ENCODE measurements around the gene KIAA0513. TPM values are rescaled to one million over a fixed set of nuclear protein-coding genes. Genes with fewer than 3 reads are reported as not detected.

KIAA0513 gene
- total RNA-seq, 1 experiment from 2014 or later: 7.8 TPM

DNA sequence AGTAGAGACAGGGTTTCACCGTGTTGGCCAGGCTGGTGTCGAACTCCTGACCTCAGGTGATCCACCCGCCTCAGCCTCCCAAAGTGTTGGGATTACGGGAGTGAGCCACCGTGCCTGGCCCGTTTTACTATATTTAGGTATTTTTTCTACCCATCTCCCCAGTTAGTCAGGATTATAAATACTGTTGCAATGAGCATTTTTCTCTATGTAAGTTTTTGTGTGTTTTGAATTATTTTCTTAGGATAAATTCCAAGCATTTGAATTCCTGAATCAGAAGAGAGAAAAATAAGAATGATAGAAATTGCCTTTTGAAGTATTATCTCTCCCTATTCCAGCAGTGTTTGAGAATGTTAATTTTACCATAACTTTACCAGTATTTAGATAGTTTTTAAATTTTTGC is 36.6 kb downstream of the KIAA0513 start:
- ATAC-seq: no peak
- DNase-seq (ENCODE audit: low spot score): no peak
- TF ChIP-seq TCF7 (CRISPR knock-in tag; IDR thresholded peaks at IDR 0.05; ENCODE audit: low read depth) (no peak), SMAD4 (CRISPR knock-in tag; IDR thresholded peaks at IDR 0.05) (no peak), NR1H2 (CRISPR knock-in tag; IDR thresholded peaks at IDR 0.05) (no peak), ZNF138 (CRISPR knock-in tag; conservative IDR thresholded peaks at IDR 0.05) (no peak)
- TF ChIP-seq, protein P1, sequence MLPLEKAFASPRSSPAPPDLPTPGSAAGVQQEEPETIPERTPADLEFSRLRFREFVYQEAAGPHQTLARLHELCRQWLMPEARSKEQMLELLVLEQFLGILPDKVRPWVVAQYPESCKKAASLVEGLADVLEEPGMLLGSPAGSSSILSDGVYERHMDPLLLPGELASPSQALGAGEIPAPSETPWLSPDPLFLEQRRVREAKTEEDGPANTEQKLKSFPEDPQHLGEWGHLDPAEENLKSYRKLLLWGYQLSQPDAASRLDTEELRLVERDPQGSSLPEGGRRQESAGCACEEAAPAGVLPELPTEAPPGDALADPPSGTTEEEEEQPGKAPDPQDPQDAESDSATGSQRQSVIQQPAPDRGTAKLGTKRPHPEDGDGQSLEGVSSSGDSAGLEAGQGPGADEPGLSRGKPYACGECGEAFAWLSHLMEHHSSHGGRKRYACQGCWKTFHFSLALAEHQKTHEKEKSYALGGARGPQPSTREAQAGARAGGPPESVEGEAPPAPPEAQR (CRISPR knock-in tag; IDR thresholded peaks at IDR 0.05): no peak
- TF ChIP-seq, protein P2, sequence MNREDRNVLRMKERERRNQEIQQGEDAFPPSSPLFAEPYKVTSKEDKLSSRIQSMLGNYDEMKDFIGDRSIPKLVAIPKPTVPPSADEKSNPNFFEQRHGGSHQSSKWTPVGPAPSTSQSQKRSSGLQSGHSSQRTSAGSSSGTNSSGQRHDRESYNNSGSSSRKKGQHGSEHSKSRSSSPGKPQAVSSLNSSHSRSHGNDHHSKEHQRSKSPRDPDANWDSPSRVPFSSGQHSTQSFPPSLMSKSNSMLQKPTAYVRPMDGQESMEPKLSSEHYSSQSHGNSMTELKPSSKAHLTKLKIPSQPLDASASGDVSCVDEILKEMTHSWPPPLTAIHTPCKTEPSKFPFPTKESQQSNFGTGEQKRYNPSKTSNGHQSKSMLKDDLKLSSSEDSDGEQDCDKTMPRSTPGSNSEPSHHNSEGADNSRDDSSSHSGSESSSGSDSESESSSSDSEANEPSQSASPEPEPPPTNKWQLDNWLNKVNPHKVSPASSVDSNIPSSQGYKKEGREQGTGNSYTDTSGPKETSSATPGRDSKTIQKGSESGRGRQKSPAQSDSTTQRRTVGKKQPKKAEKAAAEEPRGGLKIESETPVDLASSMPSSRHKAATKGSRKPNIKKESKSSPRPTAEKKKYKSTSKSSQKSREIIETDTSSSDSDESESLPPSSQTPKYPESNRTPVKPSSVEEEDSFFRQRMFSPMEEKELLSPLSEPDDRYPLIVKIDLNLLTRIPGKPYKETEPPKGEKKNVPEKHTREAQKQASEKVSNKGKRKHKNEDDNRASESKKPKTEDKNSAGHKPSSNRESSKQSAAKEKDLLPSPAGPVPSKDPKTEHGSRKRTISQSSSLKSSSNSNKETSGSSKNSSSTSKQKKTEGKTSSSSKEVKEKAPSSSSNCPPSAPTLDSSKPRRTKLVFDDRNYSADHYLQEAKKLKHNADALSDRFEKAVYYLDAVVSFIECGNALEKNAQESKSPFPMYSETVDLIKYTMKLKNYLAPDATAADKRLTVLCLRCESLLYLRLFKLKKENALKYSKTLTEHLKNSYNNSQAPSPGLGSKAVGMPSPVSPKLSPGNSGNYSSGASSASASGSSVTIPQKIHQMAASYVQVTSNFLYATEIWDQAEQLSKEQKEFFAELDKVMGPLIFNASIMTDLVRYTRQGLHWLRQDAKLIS (CRISPR knock-in tag; IDR thresholded peaks at IDR 0.05; ENCODE audit: borderline replicate concordance): no peak
- TF ChIP-seq, protein P3, sequence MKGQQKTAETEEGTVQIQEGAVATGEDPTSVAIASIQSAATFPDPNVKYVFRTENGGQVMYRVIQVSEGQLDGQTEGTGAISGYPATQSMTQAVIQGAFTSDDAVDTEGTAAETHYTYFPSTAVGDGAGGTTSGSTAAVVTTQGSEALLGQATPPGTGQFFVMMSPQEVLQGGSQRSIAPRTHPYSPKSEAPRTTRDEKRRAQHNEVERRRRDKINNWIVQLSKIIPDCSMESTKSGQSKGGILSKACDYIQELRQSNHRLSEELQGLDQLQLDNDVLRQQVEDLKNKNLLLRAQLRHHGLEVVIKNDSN (CRISPR knock-in tag; IDR thresholded peaks at IDR 0.05): no peak
- TF ChIP-seq, protein P4, sequence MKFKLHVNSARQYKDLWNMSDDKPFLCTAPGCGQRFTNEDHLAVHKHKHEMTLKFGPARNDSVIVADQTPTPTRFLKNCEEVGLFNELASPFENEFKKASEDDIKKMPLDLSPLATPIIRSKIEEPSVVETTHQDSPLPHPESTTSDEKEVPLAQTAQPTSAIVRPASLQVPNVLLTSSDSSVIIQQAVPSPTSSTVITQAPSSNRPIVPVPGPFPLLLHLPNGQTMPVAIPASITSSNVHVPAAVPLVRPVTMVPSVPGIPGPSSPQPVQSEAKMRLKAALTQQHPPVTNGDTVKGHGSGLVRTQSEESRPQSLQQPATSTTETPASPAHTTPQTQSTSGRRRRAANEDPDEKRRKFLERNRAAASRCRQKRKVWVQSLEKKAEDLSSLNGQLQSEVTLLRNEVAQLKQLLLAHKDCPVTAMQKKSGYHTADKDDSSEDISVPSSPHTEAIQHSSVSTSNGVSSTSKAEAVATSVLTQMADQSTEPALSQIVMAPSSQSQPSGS (CRISPR knock-in tag; IDR thresholded peaks at IDR 0.05; ENCODE audit: borderline replicate concordance, low read depth): no peak
- TF ChIP-seq, protein P5, sequence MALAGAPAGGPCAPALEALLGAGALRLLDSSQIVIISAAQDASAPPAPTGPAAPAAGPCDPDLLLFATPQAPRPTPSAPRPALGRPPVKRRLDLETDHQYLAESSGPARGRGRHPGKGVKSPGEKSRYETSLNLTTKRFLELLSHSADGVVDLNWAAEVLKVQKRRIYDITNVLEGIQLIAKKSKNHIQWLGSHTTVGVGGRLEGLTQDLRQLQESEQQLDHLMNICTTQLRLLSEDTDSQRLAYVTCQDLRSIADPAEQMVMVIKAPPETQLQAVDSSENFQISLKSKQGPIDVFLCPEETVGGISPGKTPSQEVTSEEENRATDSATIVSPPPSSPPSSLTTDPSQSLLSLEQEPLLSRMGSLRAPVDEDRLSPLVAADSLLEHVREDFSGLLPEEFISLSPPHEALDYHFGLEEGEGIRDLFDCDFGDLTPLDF (CRISPR knock-in tag; IDR thresholded peaks at IDR 0.05): no peak
- Mint-ChIP-seq H3K4me1 (peaks cover 29% of the 10 kb centered on the region), H3K9me3 (no peaks in the 10 kb centered on the region), H3K4me3 (no peak overlapping the region), H3K36me3 (no peaks in the 10 kb centered on the region), H3K27ac (0 out of 2 replicates have a peak overlapping the region, but pooled peaks have one; percentile 19), H3K27me3 (ENCODE audit: low read depth) (no peaks in the 10 kb centered on the region)
- POLR2A ChIA-PET: no interaction called here
- CTCF ChIA-PET: interaction anchor here (0.6 to 1.0 kb wide), 3 partner anchors 13 to 552 kb away, joined by 3 to 4 read pairs (median 3); no protein-coding TSS in a partner anchor

DNA sequence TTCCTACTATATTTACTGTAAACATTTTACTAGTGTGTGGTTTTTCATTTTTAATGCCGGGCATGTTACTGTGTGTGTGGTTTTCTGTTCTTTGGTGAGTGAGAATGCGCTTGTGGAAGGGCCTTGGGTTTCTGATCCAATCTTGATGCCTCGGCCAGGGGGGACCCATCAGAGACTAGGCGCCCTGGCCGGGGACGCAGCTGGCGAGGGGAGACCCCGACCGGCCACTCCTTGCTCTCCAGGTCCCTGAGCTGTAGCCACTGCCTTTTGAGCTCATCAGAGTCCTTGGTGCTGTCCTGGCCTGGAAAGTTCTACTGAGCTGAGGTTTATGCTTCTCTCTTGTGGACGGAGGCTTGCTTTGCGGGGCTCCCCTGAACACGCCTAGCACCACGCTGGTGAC is 37.5 kb downstream of the KIAA0513 start:
- Mint-ChIP-seq H3K27me3 (ENCODE audit: low read depth) (no peaks in the 10 kb centered on the region), H3K36me3 (no peaks in the 10 kb centered on the region), H3K4me1 (peaks cover 29% of the 10 kb centered on the region), H3K27ac (no peak overlapping the region; the same call in 1 of the 2 replicates), H3K4me3 (no peak overlapping the region), H3K9me3 (no peaks in the 10 kb centered on the region)
- DNase-seq (ENCODE audit: low spot score) (no peak), ATAC-seq (no peak)
- CTCF ChIA-PET: interaction anchor here (0.7 to 2.3 kb wide), 4 partner anchors 9 to 94 kb away, joined by 3 to 12 read pairs (median 4); no protein-coding TSS in a partner anchor
- POLR2A ChIA-PET: no interaction called here
- TF ChIP-seq, protein P6, sequence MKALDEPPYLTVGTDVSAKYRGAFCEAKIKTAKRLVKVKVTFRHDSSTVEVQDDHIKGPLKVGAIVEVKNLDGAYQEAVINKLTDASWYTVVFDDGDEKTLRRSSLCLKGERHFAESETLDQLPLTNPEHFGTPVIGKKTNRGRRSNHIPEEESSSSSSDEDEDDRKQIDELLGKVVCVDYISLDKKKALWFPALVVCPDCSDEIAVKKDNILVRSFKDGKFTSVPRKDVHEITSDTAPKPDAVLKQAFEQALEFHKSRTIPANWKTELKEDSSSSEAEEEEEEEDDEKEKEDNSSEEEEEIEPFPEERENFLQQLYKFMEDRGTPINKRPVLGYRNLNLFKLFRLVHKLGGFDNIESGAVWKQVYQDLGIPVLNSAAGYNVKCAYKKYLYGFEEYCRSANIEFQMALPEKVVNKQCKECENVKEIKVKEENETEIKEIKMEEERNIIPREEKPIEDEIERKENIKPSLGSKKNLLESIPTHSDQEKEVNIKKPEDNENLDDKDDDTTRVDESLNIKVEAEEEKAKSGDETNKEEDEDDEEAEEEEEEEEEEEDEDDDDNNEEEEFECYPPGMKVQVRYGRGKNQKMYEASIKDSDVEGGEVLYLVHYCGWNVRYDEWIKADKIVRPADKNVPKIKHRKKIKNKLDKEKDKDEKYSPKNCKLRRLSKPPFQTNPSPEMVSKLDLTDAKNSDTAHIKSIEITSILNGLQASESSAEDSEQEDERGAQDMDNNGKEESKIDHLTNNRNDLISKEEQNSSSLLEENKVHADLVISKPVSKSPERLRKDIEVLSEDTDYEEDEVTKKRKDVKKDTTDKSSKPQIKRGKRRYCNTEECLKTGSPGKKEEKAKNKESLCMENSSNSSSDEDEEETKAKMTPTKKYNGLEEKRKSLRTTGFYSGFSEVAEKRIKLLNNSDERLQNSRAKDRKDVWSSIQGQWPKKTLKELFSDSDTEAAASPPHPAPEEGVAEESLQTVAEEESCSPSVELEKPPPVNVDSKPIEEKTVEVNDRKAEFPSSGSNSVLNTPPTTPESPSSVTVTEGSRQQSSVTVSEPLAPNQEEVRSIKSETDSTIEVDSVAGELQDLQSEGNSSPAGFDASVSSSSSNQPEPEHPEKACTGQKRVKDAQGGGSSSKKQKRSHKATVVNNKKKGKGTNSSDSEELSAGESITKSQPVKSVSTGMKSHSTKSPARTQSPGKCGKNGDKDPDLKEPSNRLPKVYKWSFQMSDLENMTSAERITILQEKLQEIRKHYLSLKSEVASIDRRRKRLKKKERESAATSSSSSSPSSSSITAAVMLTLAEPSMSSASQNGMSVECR (CRISPR knock-in tag; IDR thresholded peaks at IDR 0.05; ENCODE audit: borderline replicate concordance): no peak
- TF ChIP-seq GABPB1 (CRISPR knock-in tag; IDR thresholded peaks at IDR 0.05) (no peak), KAT7 (CRISPR knock-in tag; IDR thresholded peaks at IDR 0.05; ENCODE audit: borderline replicate concordance) (no peak), GTF2I (CRISPR knock-in tag; conservative IDR thresholded peaks at IDR 0.05) (no peak), TEAD4 (CRISPR knock-in tag; IDR thresholded peaks at IDR 0.05) (no peak), ZNF121 (CRISPR knock-in tag; IDR thresholded peaks at IDR 0.05) (no peak), SMAD4 (CRISPR knock-in tag; IDR thresholded peaks at IDR 0.05) (no peak), SOX15 (CRISPR knock-in tag; IDR thresholded peaks at IDR 0.05) (no peak), TCF7 (CRISPR knock-in tag; IDR thresholded peaks at IDR 0.05; ENCODE audit: low read depth) (no peak), NR2C2 (CRISPR knock-in tag; IDR thresholded peaks at IDR 0.05) (no peak), MXD4 (CRISPR knock-in tag; IDR thresholded peaks at IDR 0.05; ENCODE audit: borderline replicate concordance) (no peak), JAZF1 (CRISPR knock-in tag; IDR thresholded peaks at IDR 0.05) (no peak), NR1H2 (CRISPR knock-in tag; IDR thresholded peaks at IDR 0.05) (no peak)
- TF ChIP-seq, protein P7, sequence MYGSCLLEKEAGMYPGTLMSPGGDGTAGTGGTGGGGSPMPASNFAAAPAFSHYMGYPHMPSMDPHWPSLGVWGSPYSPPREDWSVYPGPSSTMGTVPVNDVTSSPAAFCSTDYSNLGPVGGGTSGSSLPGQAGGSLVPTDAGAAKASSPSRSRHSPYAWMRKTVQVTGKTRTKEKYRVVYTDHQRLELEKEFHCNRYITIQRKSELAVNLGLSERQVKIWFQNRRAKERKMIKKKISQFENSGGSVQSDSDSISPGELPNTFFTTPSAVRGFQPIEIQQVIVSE (CRISPR knock-in tag; IDR thresholded peaks at IDR 0.05; ENCODE audit: borderline replicate concordance): no peak

Measured in WTC11 (cell line).